GM21717 (cell line): ENCODE results near the gene EPPIN.
"Not testable (repeated sequence)": the region's sequence is repeated elsewhere in the genome, so short reads cannot be mapped to it uniquely, and the experiment has no call there.

Experiments
- ATAC-seq: cut with Tn5 transposase; IDR thresholded peaks from one replicate; pipeline ENCODE4 v1.9.1; 2021; ENCODE audit warnings: mild to moderate bottlenecking, moderate library complexity; ENCODE audit not compliant: unreplicated experiment

EPPIN gene

GRCh38 chr20:45547206-45547770, at the start of gene EPPIN:
EPPIN (minus strand) TSS chr20:45547401; CDS start chr20:45547357, 44 bp downstream.
- no peak for ATAC-seq

GRCh38 chr20:45595235-45595634, 48.0 kb upstream of the EPPIN start:
- no peak for ATAC-seq

GRCh38 chr20:45593498-45593897, 46.3 kb upstream of the EPPIN start:
- ATAC-seq = no peak

GRCh38 chr20:45592574-45593189, 45.5 kb upstream of the EPPIN start:
- ATAC-seq = no peak

- no peak for ATAC-seq
Observed at GRCh38 chr20:45589725-45590124, 42.5 kb upstream of the EPPIN start.

DNA sequence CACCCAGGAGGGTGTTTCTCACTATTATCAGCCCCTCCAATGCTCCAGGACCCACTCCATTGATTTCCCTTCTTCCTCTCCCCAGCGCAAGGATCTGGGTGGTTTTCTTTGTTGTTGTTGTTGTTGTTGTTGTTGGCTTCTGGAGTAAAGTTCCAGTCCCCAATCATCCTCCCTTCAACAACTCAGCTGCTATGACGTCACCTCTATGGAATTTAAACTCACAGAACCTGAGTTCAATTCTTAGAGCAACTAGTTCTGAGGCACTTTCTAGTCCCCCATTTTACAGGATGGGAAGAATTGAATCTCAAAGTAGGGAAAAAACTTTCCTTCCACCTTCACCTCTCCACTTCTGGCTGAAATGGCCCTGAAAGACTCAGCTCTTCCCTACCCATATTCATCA, 41.6 kb upstream of the EPPIN start:
- no peak for ATAC-seq

- not testable (repeated sequence) for ATAC-seq
Observed at GRCh38 chr20:45585986-45586385, 38.8 kb upstream of the EPPIN start.

GRCh38 chr20:45584294-45584693, 37.1 kb upstream of the EPPIN start:
- ATAC-seq = not testable (repeated sequence)

DNA sequence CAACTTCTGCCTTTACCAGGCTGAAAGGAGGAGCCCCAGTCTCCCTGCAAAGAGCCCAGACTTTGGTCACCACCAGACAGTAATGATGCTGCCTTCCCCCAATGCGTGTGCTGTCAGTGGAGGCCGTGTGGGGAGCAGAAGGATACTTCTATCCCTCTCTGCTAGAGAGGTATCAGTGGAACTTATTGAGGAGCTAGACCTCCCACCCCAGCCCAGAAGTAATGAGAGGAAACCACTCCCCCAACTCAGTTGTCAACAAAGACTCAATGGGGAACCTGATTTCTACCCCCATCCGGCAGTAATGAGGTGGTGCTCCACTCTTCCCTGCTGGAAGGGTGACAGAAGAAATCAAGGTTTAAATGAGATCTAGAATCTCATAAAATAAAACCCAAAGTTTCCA, 36.3 kb upstream of the EPPIN start:
- ATAC-seq = no peak

DNA sequence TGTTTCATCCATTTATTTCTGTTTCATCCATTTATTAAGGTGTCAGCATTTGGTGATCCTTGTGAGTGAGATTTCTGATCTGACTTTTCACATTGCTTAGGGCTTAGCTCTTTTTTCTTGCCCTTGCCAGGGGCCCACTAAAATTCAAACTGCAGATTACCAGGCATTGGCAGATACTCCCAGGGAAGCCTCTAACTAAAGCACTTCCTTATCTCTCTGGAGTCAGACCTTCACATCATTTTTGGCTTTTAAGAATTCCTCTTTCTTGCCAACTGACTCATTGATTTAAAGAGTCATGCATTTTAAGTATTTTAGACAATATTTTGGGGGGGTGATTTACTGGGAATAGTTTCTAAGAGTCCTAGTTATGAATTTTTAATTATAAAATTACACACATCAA, 34.5 kb upstream of the EPPIN start:
- ATAC-seq = no peak

GRCh38 chr20:45579184-45579583, 32.0 kb upstream of the EPPIN start, which contains the start of gene WFDC8:
WFDC8 (minus strand) TSS chr20:45579284; CDS start chr20:45579247, 37 bp downstream.
- no peak for ATAC-seq

DNA sequence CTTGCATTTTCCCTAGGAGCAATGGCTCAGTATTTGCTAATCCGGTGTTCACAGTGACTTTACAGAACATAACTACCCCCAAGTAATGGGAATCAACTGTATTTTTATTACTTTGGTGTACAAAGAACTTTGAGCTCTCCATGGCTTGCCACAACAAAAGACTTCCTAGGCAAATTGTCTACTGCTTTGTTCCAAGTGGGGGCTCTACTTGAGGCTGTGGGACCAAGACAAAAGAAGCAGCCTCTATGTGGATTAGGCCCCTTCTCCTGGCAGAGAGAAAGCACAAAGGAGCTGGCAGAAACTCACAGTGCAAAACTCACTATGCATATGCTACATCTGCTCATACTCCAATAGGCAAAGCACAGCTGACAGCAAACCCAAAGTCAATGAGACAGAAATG, 31.0 kb upstream of the EPPIN start:
- ATAC-seq = no peak

DNA sequence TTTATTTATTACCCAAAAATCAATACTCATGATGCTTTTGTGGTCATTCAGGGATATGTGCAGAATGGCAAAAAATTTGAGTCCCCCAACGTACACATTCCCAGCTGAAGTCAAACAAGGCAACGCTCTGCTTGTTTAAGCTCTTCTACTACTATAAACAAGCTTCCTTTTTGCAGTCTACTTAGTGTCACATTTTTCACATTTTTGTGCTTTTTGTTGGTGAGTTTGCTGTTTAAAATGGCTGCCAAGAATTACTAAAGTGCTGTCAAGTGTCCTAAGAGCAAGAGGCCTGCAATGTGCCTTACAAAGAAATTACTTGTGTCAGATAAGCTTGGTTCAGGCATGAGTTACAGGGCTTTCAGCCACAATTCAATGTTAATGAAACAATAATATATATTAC, 29.8 kb upstream of the EPPIN start:
- no peak for ATAC-seq

- ATAC-seq = no peak
Observed at GRCh38 chr20:45575931-45576330, 28.7 kb upstream of the EPPIN start.

- not testable (repeated sequence) for ATAC-seq
Observed at GRCh38 chr20:45569650-45570049, 22.4 kb upstream of the EPPIN start.

- ATAC-seq = no peak
Observed at GRCh38 chr20:45564760-45565276, 17.6 kb upstream of the EPPIN start.

DNA sequence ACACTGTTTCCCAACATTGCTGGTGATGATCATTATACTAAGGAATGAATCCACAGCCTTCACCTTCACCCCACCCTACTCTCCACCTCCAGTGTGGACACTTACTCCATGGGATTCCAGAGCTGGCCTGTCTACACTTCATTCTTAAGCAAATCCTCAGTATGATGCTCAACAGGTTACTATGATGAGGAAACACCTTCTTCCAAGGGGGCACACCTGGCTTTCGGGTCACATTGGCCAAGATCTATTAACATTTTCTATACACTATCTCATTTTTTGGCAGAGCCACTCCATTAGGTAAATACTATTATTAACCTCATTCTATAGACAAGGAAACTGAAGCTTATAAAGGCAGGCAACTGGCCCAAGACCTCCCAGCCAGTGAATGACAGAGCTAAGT, 8.0 kb upstream of the EPPIN start:
- no peak for ATAC-seq

GRCh38 chr20:45552456-45552855, 5.3 kb upstream of the EPPIN start:
- no peak for ATAC-seq

GRCh38 chr20:45550765-45551164, 3.6 kb upstream of the EPPIN start:
- no peak for ATAC-seq

- no peak for ATAC-seq
Observed at GRCh38 chr20:45548410-45548809, 1.2 kb upstream of the EPPIN start.

DNA sequence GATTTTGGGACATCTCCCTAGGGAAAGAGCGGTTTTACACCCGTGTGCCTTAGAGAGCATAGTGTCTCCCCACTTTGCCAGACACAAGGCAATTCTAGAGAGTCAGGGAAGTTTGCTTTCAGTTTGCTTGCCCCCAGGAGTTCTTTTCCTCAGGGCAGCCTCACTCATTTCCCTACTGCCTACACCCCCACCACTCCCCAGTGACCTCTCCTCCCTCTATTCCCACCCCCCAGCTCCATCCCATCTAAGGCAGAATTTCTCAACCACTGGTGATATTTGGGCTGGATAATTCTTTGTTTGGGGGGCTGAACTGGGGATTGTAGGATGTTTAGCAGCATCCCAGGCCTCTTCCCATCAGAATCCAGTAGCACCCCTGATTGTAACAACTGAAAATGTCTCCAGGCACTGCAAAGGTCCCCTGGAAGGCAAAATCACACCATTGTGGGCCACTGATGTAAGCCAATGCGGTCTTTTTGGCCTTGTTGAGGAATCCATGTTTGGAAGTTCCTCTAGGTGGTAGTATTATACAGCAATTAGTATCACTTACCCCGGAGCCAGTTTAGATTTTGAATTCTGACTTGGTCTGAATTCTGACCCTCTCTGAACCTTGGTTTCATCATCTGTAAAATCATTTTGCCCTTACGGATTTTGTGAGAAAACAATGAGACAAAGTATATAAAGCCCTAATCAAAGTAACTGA, 1.3 kb downstream of the EPPIN start:
- no peak for ATAC-seq

- no peak for ATAC-seq
Observed at GRCh38 chr20:45545351-45545750, 1.9 kb downstream of the EPPIN start.
